OCI-LY7 (cell line): ENCODE results near the gene STAC. TPM values are rescaled to one million over a fixed set of nuclear protein-coding genes. Genes with fewer than 3 reads are reported as not detected.

Experiments used
- BruUV-seq: library from RNA; stranded (reverse); fragments of 400-500 nt; replicated peaks from 2 replicates; lab custom pipeline; 2021; lab: Mats Ljungman, UMichigan
- CTCF ChIA-PET: fragments of 300-600 bp; sonication (Branson Sonifier 250); formaldehyde crosslinking; loops from one replicate; lab custom pipeline; 2022; ENCODE audit warnings: antibody characterized with exemption; ENCODE audit not compliant: unreplicated experiment; lab: Charles Lee
- POLR2A ChIA-PET: fragments of 300-600 bp; sonication (Branson Sonifier 250); formaldehyde crosslinking; loops from one replicate; lab custom pipeline; 2022; ENCODE audit warnings: antibody characterized with exemption; lab: Charles Lee
- DNase-seq: peaks from one replicate; pipeline ENCODE4 v3.0.0-alpha.2; 2015; ENCODE audit warnings: low spot score
- H2AFZ ChIP-seq: fragments of 200-600 bp; sonication (generic), shearing (Covaris generic); 2 replicates; pipeline ENCODE4 v1.6.1; 2014; ENCODE audit warnings: mild to moderate bottlenecking, antibody characterized with exemption, low read length, moderate library complexity
- H3K27ac ChIP-seq: fragments of 200-600 bp; sonication (generic); 2 replicates; pipeline ENCODE4 v1.5.1; 2014; ENCODE audit warnings: mixed run types, low read depth, mild to moderate bottlenecking, moderate library complexity, low read length, inconsistent platforms; ENCODE audit not compliant: poor library complexity, severe bottlenecking
- H3K36me3 ChIP-seq: fragments of 200-600 bp; sonication (generic); 2 replicates; pipeline ENCODE4 v1.6.1; 2014; ENCODE audit warnings: mild to moderate bottlenecking, antibody characterized with exemption, low read length, moderate library complexity, mixed read lengths; ENCODE audit not compliant: insufficient read depth
- H3K4me1 ChIP-seq: fragments of 200-600 bp; sonication (generic); 2 replicates; pipeline ENCODE4 v1.5.1; 2014; ENCODE audit warnings: mild to moderate bottlenecking, low read length; ENCODE audit not compliant: insufficient read depth, poor library complexity, severe bottlenecking
- H3K4me2 ChIP-seq: fragments of 200-600 bp; sonication (generic); 2 replicates; pipeline ENCODE4 v1.6.1; 2014; ENCODE audit warnings: mild to moderate bottlenecking, low read length
- H3K4me3 ChIP-seq: fragments of 200-600 bp; sonication (generic); 2 replicates; pipeline ENCODE4 v1.5.1; 2014; ENCODE audit warnings: mild to moderate bottlenecking, low read depth, low read length; ENCODE audit not compliant: poor library complexity, severe bottlenecking
- H3K79me2 ChIP-seq: fragments of 200-600 bp; sonication (generic); 2 replicates; pipeline ENCODE4 v1.6.1; 2016; ENCODE audit warnings: low read depth, mild to moderate bottlenecking, low read length, moderate library complexity, mixed read lengths; ENCODE audit not compliant: insufficient read depth
- H3K9me2 ChIP-seq: fragments of 200-600 bp; sonication (generic); 2 replicates; pipeline ENCODE4 v1.6.1; 2016; ENCODE audit warnings: mild to moderate bottlenecking, low read length, mixed read lengths; ENCODE audit not compliant: insufficient read depth
- H3K9me3 ChIP-seq: fragments of 200-600 bp; sonication (generic); 2 replicates; pipeline ENCODE4 v1.6.1; 2014; ENCODE audit warnings: mild to moderate bottlenecking, mixed run types, low read length, mixed read lengths
- H4K20me1 ChIP-seq: fragments of 200-600 bp; sonication (generic); 2 replicates; pipeline ENCODE4 v1.6.1; 2014; ENCODE audit warnings: mild to moderate bottlenecking, antibody characterized with exemption, low read length, moderate library complexity, mixed read lengths; ENCODE audit not compliant: insufficient read depth
- CTCF ChIP-seq: fragments of 200-600 bp; sonication (generic); conservative IDR thresholded peaks from 2 replicates; pipeline ENCODE4 v1.5.1; 2014; ENCODE audit warnings: mild to moderate bottlenecking, antibody characterized with exemption, low read length, moderate library complexity, mixed read lengths
- EZH2phosphoT487 ChIP-seq: fragments of 200-600 bp; sonication (generic); IDR thresholded peaks from 2 replicates; pipeline ENCODE4 v1.6.1; 2018; ENCODE audit warnings: low read depth, borderline replicate concordance, mild to moderate bottlenecking, mixed run types, antibody characterized with exemption, low read length, moderate library complexity, mixed read lengths
- intact Hi-C: fragments of 100-400 bp; cut with micrococcal nuclease; formaldehyde crosslinking; loops from one replicate; pipeline ENCODE4 v1.10.0; 2022; ENCODE audit not compliant: unreplicated experiment
- total RNA-seq, 2 experiments: library from RNA; depleted of rRNA in 1 of 2; stranded (reverse); fragments of >200 nt in 1 of 2; shearing (Covaris generic) in 1 of 2; gene quantifications; 2 replicates each; pipeline ENCODE4 v1.2.3, GENCODE V29; 2014 to 2022

Gene STAC
- total RNA-seq, 2 experiments from 2014 or later: not detected

DNA sequence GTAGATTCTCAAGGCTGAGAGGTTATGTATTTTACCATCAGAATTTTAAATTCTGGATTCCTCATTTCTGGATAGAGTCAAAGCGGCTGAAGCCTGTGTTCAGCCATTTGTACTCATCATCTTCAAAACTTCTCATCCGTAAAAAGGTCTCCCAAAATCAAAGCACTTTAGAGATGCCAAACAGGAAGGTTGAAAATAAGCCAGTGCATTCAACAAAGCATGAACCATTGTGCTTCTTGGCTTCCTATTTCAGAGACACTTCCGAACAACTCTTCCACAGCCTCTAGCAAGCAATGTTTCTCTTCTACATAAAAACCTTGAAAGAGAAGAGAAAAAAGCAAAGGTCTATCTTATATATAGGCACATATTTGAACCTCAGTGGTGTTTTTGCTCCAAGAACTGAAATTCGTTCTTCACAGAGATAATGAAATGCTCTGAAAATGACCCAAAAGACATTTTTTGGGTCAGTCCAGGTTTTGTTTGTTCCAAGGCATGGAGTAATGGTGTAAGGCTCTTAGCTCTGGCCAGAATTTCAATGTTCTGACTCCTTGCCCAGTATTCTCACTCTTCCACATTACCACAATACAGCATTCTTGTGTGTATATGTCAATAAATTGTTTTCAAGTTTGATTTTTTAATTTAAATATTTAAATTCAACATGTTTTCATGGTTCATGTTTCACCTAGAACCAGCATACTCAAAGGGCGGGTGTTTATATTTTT is 163.1 kb downstream of the STAC start:
- H3K4me1 ChIP-seq: no peaks in the 10 kb centered on the region
- no peaks in the 10 kb centered on the region for H3K79me2 ChIP-seq
- POLR2A ChIA-PET: no interaction called here
- H4K20me1 ChIP-seq: no peaks in the 10 kb centered on the region
- CTCF ChIA-PET: no interaction called here
- no TSS peak for BruUV-seq
- H2AFZ ChIP-seq: no peak overlapping the region
- H3K9me2 ChIP-seq: no peaks in the 10 kb centered on the region
- no peak for DNase-seq
- no peak overlapping the region for H3K27ac ChIP-seq
- no peak overlapping the region for H3K4me2 ChIP-seq
- no peaks in the 10 kb centered on the region for H3K9me3 ChIP-seq
- no peak overlapping the region for H3K4me3 ChIP-seq
- no peaks in the 10 kb centered on the region for H3K36me3 ChIP-seq
- TF ChIP-seq CTCF (no peak), EZH2phosphoT487 (no peak)
- intact Hi-C loops: no loop called here

- ChIA-PET CTCF (no interaction called here), POLR2A (interaction anchor here (0.6 to 1.1 kb wide), 2 partner anchors 12 to 28 kb away, joined by 3 read pairs; no protein-coding TSS in a partner anchor)
- no peaks in the 10 kb centered on the region for H3K9me2 ChIP-seq
- H3K9me3 ChIP-seq: no peaks in the 10 kb centered on the region
- no peaks in the 10 kb centered on the region for H3K79me2 ChIP-seq
- DNase-seq: no peak
- TF ChIP-seq CTCF: no peak
- no peak for TF ChIP-seq EZH2phosphoT487
- BruUV-seq: no TSS peak
- no peak overlapping the region for H3K4me3 ChIP-seq
- no peaks in the 10 kb centered on the region for H3K4me1 ChIP-seq
- no peaks in the 10 kb centered on the region for H4K20me1 ChIP-seq
- intact Hi-C loops: no loop called here
- H2AFZ ChIP-seq: no peak overlapping the region
- H3K4me2 ChIP-seq: no peak overlapping the region
- no peak overlapping the region for H3K27ac ChIP-seq
- no peaks in the 10 kb centered on the region for H3K36me3 ChIP-seq
These were observed 165.9 kb downstream of the STAC start for GRCh38 chr3:36546226-36546625.

GRCh38 chr3:36548712-36549111 is 168.4 kb downstream of the STAC start:
- no TSS peak for BruUV-seq
- Histone ChIP-seq H3K27ac (no peak overlapping the region), H3K9me3 (no peaks in the 10 kb centered on the region), H2AFZ (no peak overlapping the region), H3K79me2 (no peaks in the 10 kb centered on the region), H3K36me3 (no peaks in the 10 kb centered on the region), H3K4me3 (no peak overlapping the region), H3K4me2 (no peak overlapping the region), H3K4me1 (no peaks in the 10 kb centered on the region), H4K20me1 (no peaks in the 10 kb centered on the region), H3K9me2 (no peaks in the 10 kb centered on the region)
- no peak for TF ChIP-seq CTCF
- no peak for TF ChIP-seq EZH2phosphoT487
- POLR2A ChIA-PET: no interaction called here
- intact Hi-C loops: no loop called here
- DNase-seq: no peak
- CTCF ChIA-PET: no interaction called here
